Activated CD8-positive, alpha-beta memory T cell treated with anti-CD3 and anti-CD28 coated beads, Interleukin-2, amount 50 U/mL, for 48 hours (primary cell): ENCODE data around the gene HAUS7.
"Not testable (repeated sequence)": the region's sequence is repeated elsewhere in the genome, so short reads cannot be mapped to it uniquely, and the experiment has no call there.

Experiments
- DNase-seq: peaks from one replicate; pipeline ENCODE4 v3.0.0-alpha.2; 2020

The HAUS7 gene

DNA sequence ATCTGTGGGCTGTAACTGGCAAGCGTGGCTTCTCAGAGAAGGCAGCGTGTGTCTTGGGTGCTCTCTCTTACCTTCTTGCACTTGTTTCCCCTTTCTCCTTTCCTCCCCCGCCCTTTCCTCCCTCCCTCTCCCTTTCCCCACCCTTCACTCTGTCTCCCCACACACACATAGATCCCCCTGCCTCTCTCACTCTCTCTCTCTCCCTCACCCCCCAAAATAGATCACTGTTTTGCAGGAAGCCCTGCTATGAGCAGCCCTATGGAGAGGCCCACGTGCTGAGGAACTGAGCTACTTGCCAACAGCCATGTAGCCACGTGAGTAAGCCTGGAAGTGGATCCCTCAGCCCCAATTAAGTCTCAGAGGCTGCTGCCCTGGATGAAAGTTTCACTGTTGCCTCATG is 65.0 kb downstream of the HAUS7 start:
- DNase-seq, result no peak

DNA sequence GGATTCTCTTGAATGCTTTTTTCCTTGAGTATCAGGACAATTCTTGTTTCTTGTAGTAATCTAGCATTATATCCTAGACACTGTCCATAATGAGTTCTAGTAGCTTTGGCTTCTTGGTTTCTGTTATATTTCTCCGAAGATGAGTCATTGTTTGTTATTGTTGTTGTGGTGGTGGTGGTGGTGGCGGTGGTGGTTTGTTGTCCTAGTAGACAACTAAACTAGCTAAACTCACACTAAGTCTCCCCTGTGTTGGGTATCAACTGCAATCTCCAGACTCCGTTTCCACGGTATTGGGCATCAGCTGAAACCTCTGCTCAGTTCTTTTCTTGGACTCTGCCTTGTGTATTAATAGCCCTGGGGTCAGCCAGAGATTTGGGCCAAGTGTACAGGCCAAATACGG is 66.0 kb downstream of the HAUS7 start:
- not testable (repeated sequence) for DNase-seq

DNA sequence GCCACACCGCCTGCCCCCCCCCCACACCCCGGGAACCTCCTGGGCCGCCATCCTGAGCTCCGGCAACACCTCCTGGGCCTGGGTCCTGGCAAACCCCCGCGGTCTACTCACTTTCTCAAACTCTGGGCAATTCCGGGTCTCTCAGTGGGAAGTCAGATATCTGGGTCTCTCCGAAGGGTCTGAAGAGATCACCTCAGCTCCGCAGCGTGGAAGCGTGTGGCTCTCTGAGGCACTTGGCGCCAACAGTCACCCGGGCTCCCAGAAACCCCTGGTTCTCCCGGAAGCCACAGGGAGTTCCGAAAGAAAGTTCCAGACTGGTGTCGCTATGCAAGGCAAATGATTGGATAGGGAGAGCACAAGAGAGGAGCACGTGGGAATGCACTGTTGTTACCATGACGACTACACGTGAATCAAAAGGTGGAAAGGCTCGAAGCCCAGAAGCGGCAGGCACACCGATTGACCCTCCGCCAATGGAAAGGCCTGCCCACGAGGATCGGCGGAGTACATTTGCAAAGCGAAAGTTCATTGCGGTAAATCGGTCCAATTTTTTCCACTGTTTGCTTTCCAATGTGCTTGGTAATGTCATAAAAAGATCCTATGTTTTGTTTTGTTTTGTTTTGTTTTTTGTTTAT is 69.1 kb downstream of the HAUS7 start, which contains the start of gene PNMA6E:
PNMA6E (minus strand) TSS at position 218 of the 632 bp plus-strand sequence. CDS start 2,501 bp downstream, outside the sequence.
- DNase-seq, result no peak

DNA sequence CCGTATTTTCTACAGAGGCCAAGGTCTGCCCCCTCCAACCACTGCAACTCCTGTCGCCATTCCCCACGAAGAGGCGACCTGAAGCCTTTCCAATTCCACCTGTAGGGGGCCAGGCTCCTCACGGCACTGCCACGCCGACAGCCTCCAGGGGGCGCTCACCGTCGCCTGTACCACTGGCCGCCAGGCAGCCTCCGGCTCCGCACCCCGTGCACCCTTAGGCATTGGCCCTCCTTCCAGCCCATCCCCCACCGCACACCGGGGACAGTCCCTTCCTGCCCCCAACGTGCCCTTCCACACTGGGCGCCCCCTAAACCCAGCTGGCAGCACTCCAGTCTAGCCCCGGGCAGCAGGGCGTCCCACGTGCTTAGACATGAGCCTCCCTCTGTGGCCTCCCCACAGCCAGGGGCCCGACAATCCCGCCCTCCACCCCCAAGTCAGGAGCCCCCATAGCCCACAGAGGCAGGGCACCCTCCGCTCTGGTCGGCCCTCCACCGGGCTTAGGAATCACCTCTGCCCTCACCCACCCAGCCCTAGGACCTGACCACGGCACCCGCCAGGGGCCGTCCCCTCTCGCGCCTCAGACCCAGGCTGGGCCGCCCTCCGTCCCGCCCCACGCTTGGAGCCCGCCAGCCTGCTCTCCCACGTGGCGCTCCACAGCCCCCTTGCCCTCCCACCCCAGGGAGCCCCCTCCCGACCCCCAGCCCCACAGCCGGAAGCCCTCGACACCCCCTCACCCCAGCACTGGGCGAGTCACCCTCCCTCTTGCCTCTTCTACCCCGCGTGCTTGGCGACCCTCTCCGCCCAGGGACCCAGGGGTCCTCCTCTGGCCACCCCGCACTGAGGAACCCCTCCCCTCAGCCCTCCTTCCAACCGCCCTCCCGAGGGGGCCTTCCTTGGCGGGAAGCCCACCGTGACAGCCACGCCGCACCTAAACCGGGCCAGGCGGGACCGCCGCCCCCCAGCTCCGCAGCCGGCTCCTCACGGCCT is 69.9 kb downstream of the HAUS7 start:
- DNase-seq, result peak; percentile 82

DNA sequence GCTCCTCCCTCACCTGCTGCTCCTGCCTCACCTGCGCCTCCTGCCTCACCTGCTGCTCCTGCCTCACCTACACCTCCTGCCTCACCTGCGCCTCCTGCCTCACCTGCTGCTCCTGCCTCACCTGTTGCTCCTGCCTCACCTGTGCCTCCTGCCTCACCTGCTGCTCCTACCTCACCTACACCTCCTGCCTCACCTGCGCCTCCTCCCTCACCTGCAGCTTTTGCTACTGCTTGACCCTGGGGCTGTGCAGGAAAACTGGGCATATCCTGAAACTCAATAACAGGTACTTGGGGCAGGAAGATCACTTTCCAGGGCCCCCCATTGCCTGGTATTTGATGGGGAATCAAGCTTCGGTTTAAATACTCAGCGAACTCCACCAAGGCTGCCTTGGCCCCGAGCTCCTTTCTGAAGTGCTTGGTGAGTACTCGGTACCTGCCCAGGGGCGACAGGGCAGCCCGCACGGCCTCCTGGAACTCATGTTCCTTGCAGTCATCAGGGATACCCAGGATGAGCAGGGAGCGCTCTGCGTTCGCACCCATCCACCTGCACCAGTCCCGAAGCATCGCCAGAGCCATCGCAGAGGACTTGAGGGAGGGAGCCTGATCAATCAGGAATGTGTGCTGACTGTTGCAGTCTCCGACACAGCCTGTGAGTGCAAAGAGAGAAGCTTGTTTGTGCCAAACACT is 72.0 kb downstream of the HAUS7 start:
- DNase-seq, result no peak
